HG02642 (cell line): Measurements from ENCODE around the gene UPK3B.
"Not testable (repeated sequence)": the region's sequence is repeated elsewhere in the genome, so short reads cannot be mapped to it uniquely, and the experiment has no call there.

ENCODE experiments used
- ATAC-seq: cut with Tn5 transposase; IDR thresholded peaks from one replicate; pipeline ENCODE4 v1.9.1; 2021; ENCODE audit warnings: mild to moderate bottlenecking; ENCODE audit not compliant: unreplicated experiment, poor library complexity

The UPK3B gene

DNA sequence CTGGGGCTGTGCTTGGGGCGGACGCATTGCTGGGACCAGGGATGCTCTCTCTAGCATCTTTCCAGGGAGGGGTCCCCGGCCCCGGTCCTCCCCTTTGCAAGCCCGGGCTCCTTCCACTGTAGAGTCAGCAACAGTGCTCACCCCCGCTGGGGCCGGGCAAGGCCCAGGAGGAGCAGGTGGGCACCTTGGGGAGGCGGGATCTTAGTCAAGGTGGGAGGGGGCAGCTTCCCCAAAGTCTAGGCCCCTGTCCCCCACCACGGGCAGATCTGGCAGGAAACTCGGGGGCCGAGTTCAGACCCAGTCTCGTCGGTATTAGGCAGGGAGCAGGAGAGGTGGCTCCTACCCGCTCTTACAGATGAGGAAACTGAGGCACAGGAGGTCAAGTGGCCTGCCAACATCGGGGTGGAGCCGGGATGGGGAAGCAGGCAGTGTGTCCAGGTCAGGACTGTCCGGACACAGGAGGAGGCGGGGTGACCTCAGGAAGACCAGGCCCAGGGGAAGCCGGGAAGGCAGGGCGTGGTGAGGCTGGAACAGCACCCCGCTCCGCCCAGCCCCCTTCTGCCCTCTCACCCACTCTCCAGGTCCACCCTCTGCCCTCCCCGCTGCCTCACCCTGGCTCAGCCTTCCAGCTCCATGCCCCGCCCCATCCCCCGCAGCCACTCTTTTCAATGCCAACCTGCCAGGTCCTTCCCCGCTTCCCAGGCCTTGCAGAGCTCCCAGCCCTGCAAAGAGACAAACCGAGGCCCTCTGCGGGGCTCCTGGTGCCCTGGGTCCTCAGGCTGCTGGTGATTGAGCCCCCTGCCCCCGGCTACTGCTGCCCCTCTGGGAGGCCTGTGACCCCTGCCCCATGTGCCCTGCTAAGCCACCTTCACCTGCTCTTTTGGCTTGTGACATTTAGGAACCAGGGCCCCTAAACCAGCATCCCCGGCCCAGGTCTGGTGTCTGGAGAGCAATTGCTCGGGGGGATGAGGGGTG lies 1.8 kb downstream of the UPK3B start:
- ATAC-seq: not testable (repeated sequence)

DNA sequence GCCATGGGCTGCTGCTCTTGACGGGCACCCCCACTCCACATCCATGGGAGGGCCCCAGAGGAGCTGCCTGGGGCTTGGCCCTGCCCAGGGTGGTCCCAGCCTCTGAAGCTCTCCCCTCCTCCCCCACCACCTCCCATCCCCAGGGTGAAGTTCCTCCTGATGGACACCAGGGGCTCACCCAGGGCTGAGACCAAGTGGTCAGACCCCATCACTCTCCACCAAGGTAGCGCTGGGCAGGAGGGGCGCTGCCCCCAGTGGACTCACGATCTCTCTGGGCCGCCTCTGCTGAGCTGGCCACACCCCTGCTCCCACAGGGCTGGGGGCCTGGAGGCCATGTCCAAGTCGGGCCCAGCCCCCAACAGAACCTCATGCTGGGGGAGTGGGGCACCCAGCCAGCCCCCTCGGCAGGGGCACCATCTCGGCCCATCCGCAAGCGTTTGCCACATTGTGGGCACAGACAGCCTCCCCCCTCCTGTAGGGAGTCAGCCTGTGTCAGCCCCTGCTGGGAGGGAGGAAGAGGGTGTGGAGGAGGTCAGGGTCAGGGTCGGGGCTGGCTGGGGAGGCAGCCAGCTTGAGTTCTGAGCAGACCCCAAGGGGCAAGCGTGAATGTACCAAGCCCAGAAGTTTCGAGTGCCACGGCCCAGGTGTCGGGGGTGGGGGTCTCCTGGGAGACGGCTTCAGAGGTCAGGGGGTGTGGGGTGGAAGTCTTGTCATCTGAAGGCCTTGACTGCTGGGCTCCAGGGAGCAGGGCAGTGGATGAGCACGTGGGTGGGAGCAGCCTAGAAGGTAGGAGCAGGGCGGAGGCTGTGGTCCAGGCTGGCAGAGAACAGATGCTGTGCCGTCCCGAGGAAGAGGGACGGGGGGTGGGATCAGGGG lies 2.8 kb downstream of the UPK3B start:
- ATAC-seq: no peak

DNA sequence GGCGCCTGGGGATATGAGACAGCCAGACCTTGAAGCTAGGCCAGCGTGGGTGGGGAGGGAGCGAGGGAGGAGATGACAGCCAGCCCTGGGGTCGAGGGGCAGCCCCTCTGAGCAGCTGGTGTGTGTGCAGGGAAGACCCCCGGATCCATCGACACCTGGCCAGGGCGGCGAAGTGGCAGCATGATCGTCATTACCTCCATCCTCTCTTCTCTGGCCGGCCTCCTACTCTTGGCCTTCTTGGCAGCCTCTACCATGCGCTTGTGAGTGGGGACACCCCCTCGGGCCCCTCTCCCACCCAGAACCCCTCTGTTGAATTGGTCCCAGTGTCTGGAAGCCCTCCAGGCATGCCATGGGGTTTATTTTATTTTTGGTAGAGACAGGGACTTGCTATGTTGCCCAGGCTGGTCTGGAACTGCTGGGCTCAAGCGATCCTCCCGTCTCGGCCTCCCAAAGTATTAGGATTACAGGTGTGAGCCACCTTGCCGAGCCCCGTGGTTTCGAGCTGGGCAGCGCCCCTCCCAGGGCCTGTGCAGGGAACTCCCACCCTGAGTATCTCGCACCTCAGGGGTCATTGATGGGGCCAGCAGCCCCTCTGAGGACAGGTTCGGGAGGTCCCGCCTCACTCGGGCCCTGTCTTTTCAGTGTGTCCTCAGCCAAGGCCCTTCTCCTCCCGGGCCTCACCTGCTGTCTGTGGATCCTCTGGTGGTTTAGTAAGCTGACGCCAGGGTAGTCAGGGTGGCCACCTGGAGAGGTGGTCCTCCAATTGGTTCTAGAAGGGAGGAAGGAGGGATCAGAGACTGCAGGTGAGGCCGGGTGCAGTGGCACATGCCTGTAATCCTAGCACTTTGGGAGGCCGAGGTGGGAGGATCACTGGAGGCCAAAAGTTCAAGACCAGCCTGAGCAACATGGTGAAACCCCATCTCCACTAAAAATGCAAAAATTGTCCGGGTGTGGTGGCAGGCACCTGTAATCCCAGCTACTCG lies 3.8 kb downstream of the UPK3B start:
- ATAC-seq: no peak

DNA sequence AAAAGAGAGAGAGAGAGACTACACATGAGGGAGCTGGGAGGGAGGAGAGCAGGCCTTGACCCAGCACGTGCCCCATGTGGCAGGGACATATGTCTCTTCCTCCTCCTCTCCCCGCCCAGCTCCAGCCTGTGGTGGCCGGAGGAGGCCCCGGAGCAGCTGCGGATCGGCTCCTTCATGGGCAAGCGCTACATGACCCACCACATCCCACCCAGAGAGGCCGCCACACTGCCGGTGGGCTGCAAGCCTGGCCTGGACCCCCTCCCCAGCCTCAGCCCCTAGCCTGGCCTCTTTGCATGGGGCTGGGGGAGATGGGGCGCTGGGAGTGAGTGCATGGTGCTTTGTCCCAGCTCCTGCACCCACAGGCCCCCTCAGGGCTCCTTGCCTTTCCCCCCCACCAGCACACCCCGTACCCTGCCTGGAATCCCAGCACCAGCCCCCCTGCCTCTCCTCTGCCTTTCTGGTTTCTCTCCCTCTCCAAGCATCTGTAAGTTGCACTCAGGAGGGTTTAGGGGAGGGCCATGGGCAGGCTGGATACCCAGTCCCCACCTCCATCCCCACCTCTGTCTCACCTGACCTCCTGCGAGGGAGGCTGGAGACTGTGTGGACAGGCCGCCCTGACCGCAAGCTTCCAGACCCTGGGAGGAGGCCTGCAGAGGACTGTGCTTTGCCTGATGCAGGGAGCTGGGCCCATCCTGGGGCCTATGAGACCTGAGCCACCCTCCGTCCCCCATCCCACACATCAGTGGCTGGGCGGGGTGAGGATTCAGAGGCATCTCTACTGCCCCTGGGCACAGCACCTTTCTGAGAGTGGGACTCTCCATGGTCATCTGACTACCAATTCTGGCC lies 4.8 kb downstream of the UPK3B start:
- ATAC-seq: no peak

DNA sequence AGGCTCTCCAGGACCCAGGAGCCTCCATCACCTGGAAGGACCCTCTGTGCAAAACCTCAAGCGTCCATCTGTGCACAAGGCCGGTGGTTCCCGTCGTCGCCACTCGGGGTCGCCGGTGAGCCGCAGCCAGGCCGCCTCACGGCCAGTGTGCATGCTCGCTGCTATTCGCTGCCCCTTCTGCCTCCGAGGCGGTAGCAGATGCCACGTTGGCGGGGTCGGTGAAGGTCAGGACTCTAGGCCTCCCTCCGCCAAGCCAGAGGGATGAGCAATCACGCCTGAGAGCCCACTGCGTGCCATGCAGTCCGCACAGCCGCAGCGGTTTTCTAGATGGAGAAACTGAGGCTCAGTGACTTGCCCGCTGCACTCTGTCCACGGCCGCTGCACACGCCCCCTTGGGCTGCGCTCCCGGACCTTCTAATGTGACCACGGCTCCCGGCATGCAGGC lies 5.7 kb downstream of the UPK3B start:
- ATAC-seq: no peak

DNA sequence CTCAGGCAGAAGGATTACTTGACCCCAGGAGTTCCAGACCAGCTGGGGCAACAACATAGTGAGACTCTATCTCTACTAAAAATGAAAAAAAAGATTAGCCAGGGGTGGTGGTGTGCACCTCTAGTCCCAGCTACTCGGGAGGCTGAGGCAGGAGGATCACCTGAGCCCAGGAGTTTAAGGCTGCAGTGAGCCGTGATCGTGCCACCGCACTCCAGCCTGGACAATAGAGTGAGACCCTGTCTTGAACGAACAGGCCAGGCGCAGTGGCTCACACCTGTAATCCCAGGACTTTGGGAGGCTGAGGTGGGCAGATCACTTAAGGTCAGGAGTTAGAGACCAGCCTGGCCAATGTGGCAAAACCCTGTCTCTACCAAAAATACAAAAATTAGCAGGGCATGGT lies 6.6 kb downstream of the UPK3B start:
- ATAC-seq: not testable (repeated sequence)

DNA sequence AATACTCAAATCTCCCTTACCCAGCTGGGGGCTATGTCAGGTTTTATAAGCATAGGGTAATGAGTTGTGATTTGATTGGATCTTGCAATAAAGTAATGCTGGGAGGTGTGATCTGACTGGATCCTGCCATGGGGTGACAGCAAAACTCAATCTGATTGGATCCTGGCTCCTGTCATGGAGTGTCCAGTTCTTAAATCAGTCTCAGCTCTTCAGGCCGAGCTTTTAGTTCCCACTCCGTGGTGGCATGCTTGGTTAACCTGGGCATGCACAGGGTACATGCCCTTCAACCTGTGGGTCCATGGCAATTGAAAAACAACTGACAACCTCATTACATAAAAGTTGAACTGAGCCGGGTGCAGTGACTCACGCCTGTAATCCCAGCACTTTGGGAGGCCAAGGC lies 15.8 kb downstream of the UPK3B start:
- not testable (repeated sequence) for ATAC-seq

DNA sequence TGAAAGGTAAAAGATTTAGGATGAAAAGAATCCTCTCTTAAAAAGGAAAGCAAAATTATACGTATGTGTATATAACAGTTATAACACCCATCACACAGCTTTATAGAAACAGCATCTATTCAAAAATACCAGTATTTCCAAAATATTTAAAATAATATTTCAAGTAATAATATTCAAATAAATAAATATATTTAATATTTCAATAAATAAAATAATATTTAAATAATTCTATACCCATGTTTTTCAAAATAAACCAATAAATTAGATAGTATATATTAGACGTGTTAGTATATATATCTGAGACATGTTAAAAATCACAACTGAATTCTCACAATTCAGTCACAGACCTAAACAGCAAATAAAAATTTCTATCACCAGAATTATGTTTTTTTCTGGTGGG lies 21.3 kb downstream of the UPK3B start:
- ATAC-seq: not testable (repeated sequence)

DNA sequence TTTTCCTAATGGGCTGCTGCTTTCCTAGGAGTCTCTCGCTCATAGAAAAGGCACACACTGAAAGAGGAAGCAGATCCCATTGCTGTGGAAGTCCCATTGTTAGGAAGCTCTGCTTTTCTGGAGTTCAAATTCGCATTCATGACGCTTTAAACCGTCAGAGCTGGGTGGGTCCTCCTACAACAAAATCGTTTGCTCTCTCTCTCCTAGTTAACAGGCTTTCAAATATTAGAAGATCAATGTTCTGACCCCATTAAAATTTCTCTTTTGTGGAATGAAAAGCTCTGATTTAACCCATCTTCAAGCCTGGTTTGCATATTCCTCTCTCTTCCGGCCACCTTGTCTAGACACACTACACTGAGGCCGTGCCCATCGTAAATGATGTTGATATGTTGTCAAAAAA lies 32.8 kb downstream of the UPK3B start, which contains the start of gene SPDYE16:
Gene SPDYE16, minus strand, starts transcription at position 101 of the 400 bp plus-strand sequence. CDS start 1,838 bp downstream, outside the sequence.
- ATAC-seq: not testable (repeated sequence)

DNA sequence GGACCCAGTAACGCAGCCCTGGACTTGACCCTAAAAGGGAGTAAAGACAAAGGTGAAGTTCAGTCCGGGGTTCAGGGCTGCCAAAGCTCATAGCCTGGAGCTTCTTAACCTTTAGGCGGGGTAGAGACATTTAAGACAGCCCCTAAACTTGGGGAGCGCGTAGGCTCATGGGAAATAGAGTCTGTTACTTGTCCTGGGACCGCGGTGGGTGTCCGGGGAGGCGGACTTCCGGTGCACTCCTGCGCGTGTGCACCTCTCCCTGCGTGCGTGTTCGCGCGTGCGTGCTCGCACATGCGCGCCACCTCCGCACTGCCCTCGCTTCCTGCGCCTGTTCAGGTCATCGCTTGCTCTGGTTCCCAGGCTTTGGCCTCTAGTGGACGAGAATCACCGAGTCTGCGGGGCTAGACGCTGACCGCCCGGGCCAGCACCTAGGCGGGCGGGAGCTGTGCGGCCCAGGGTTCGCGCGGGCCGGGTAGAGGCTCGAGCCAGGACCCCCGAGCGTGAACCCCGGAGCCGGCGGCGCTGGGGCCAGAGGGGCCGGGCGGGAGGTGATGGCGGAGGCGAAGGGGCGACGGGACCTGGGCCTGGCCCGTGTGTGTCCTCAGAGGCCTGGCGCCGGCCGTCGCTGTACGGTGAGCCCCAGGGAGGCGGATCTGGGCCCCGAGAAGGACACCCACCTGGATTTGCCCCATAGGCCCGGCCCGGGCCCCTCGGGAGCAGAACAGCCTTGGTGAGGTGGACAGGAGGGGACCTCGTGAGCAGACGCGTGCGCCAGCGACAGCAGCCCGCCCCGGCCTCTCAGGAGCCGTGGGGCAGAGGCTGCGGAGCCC lies 38.9 kb downstream of the UPK3B start:
- ATAC-seq: peak; percentile 100

DNA sequence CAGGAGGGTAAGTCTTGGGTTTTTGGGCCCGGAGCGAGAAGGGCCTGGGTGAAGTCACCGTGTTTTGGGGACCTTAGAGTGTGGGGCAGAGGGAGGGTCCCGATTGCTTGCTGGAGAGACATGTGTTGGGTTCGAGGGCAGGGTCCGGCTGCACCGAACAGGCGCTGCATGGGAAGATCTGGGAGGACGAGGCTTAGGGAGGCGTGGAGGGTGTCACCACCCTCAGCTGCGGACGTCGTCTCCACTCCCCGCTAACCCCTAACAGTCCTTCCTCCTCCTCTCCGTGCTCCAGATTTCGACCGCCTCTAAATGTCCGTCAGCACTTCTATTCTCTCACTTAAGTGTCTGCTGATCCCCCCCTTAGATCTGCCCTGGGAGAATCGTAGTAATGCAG lies 39.5 kb downstream of the UPK3B start:
- ATAC-seq: not testable (repeated sequence)

DNA sequence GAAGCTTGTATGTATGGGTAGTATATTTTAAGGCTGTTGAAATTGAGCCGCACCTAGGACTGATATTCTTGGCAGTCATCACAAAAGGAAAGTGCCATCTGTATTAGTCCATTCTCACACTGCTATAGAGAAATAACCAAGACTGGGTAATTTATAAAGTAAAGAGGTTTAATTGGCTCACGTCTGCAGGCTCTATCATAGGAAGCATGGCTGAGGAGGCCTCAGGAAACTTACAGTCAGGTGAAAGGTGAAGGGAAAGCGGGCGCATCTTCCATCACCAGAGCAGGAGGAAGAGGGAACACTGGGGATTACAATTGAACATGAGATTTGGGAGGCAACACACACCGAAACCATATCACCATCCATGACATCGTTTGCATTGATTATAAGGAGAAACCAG lies 41.6 kb downstream of the UPK3B start:
- not testable (repeated sequence) for ATAC-seq

DNA sequence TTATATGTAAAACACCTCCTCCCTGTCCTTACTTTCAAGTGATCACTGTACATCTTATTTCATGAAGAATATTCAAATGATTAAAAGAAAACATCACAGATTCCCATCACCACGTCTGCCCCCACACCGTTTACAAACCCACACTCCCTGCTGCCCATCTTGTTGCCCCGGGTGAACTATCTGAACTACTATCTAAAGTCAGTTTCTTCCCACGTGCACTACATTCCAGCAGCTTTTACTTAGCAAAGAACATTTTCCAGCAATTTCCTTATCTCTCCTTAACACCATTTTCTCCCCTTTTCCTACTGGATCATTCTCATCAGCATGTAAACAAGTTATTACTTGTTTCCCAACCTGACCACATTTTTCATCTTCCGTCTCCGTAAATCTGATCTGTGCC lies 49.3 kb downstream of the UPK3B start:
- ATAC-seq: not testable (repeated sequence)

DNA sequence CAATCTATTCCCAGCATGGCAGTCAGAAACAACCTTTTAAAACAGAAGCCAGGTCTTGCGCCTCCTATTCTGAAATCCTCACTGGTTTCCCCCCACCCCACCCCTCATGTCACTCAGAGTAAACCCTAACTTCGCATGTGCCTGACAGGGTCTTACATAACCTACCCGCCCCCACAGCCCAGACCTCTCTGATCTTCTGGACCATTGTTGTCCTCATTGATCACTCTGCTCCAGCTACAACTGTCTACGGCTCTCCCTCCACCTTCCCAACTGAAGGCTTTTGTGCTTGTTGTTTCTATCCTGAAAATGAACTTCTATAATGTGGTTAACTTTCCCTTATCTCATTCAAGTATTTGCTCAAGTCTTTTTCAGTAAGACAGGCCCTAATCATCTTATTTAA lies 49.8 kb downstream of the UPK3B start:
- not testable (repeated sequence) for ATAC-seq

DNA sequence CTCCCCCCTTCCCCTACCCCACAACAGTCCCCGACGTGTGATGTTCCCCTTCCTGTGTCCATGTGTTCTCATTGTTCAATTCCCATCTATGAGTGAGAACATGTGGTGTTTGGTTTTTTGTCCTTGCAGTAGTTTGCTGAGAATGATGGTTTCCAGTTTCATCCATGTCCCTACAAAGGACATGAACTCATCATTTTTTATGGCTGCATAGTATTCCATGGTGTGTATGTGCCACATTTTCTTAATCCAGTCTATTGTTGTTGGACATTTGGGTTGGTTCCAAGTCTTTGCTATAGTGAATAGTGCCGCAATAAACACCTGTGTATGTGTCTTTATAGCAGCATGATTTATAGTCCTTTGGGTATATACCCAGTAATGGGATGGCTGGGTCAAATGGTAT lies 51.0 kb downstream of the UPK3B start:
- not testable (repeated sequence) for ATAC-seq

DNA sequence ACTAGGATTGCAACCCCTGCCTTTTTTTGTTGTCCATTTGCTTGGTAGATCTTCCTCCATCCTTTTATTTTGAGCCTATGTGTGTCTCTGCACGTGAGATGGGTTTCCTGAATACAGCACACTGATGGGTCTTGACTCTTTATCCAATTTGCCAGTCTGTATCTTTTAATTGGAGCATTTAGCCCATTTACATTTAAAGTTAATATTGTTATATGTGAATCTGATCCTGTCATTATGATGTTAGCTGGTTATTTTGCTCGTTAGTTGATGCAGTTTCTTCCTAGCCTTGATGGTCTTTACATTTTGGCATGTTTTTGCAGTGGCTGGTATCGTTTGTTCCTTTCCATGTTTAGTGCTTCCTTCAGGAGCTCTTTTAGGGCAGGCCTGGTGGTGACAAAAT lies 54.6 kb downstream of the UPK3B start:
- not testable (repeated sequence) for ATAC-seq
